CD8-positive, alpha-beta memory T cell (primary cell): ENCODE measurements around the gene AGAP1. TPM values are rescaled to one million over a fixed set of nuclear protein-coding genes. Genes with fewer than 3 reads are reported as not detected.

Experiments used
- CTCF ChIA-PET: fragments of 350-600 bp; sonication (Branson Sonifier 250); formaldehyde crosslinking; loops from one replicate; lab custom pipeline; 2021; ENCODE audit warnings: antibody characterized with exemption; lab: Charles Lee
- POLR2A ChIA-PET: fragments of 350-600 bp; sonication (Branson Sonifier 250); formaldehyde crosslinking; loops from one replicate; lab custom pipeline; 2021; ENCODE audit warnings: antibody characterized with exemption; lab: Charles Lee
- DNase-seq, 5 donors: peaks; one replicate each; pipeline versions ENCODE4 v3.0.0 to v3.0.0-alpha.2; 2020 to 2022; ENCODE audit warnings: mixed read lengths in 1 of 5
- H3K27ac ChIP-seq: one replicate; pipeline ENCODE4 v1.7.0; 2013; ENCODE audit warnings: low read depth, mild to moderate bottlenecking, low read length, moderate library complexity
- H3K27me3 ChIP-seq: 2 replicates; pipeline ENCODE4 v1.7.0; 2013; ENCODE audit warnings: low read length, mild to moderate bottlenecking; ENCODE audit not compliant: insufficient read depth, poor library complexity, severe bottlenecking
- H3K36me3 ChIP-seq: 2 replicates; pipeline ENCODE4 v1.7.0; 2013; ENCODE audit warnings: mild to moderate bottlenecking, low read length, moderate library complexity; ENCODE audit not compliant: insufficient read depth
- H3K4me1 ChIP-seq: 2 replicates; pipeline ENCODE4 v1.7.0; 2013; ENCODE audit warnings: mild to moderate bottlenecking, low read length, moderate library complexity; ENCODE audit not compliant: insufficient read depth
- H3K4me3 ChIP-seq: 2 replicates; pipeline ENCODE4 v1.7.0; 2013; ENCODE audit warnings: mild to moderate bottlenecking, low read length
- H3K9me3 ChIP-seq: 2 replicates; pipeline ENCODE4 v1.7.0; 2013; ENCODE audit warnings: mild to moderate bottlenecking, low read length
- H3K27ac Mint-ChIP-seq, 8 donors: one replicate each; pipeline ENCODE4 v1.8.0; 2020 to 2021; ENCODE audit warnings: mixed read lengths in 8 of 8, mild to moderate bottlenecking in 6 of 8, inconsistent platforms in 3 of 8, moderate library complexity in 3 of 8
- H3K27me3 Mint-ChIP-seq, 2 donors: one replicate each; pipeline ENCODE4 v1.8.0; 2020 to 2021; ENCODE audit warnings: mixed read lengths in 2 of 2, mild to moderate bottlenecking in 1 of 2, moderate library complexity in 1 of 2
- H3K36me3 Mint-ChIP-seq, 3 donors: one replicate each; pipeline ENCODE4 v1.8.0; 2020 to 2021; ENCODE audit warnings: mixed read lengths in 3 of 3, inconsistent platforms in 1 of 3, mild to moderate bottlenecking in 1 of 3
- H3K4me1 Mint-ChIP-seq, 3 donors: one replicate each; pipeline ENCODE4 v1.8.0; 2020 to 2021; ENCODE audit warnings: mixed read lengths in 3 of 3, inconsistent platforms in 1 of 3, mild to moderate bottlenecking in 1 of 3
- H3K4me3 Mint-ChIP-seq, 7 donors: one replicate each; pipeline ENCODE4 v1.8.0; 2020 to 2021; ENCODE audit warnings: mixed read lengths in 7 of 7, mild to moderate bottlenecking in 6 of 7, moderate library complexity in 4 of 7, inconsistent platforms in 2 of 7
- H3K9me3 Mint-ChIP-seq, 5 donors: one replicate each; pipeline ENCODE4 v1.8.0; 2020 to 2022; ENCODE audit warnings: mixed read lengths in 5 of 5, mild to moderate bottlenecking in 3 of 5, moderate library complexity in 2 of 5, inconsistent platforms in 1 of 5
- polyA plus RNA-seq: library from polyadenylated mRNA; unstranded; fragments of 300-500 nt; fragmentation: Illumina TruSeq; gene quantifications from one replicate; pipeline ENCODE4 v1.2.3, GENCODE V29; 2021
- total RNA-seq, 2 experiments: library from RNA; stranded (reverse); gene quantifications; one replicate each; pipeline ENCODE4 v1.2.3, GENCODE V29; 2021

Gene AGAP1
- total and polyA plus RNA-seq, 3 experiments from 2014 or later = 1.2 to 3.3 (median 2.7) TPM

GRCh38 chr2:235727174-235727573 is 233.3 kb downstream of the AGAP1 start:
- no peak for DNase-seq
- Histone ChIP-seq H3K4me3 (no peak overlapping the region), H3K9me3 (no peaks in the 10 kb centered on the region), H3K27me3 (no peaks in the 10 kb centered on the region), H3K27ac (no peak overlapping the region), H3K36me3 (no peaks in the 10 kb centered on the region), H3K4me1 (no peaks in the 10 kb centered on the region)
- Mint-ChIP-seq H3K27me3 (peaks cover 0 to under 1% of the 10 kb centered on the region in 2 donors), H3K9me3 (no peaks in the 10 kb centered on the region), H3K4me1 (peaks cover 0 to under 1% (median 0%) of the 10 kb centered on the region in 3 donors), H3K4me3 (no peak overlapping the region), H3K27ac (no peak overlapping the region), H3K36me3 (no peaks in the 10 kb centered on the region)
- CTCF ChIA-PET = no interaction called here
- POLR2A ChIA-PET = no interaction called here

- no peaks in the 10 kb centered on the region for H3K4me1 ChIP-seq
- no peaks in the 10 kb centered on the region for H3K27me3 ChIP-seq
- peaks cover 0 to 2% of the 10 kb centered on the region in 2 donors for H3K27me3 Mint-ChIP-seq
- no peaks in the 10 kb centered on the region for H3K36me3 ChIP-seq
- H3K27ac Mint-ChIP-seq = peak overlapping the region in 1 of 8 donors; percentile 51
- H3K4me3 ChIP-seq = no peak overlapping the region
- POLR2A ChIA-PET = no interaction called here
- H3K9me3 Mint-ChIP-seq = no peaks in the 10 kb centered on the region
- H3K27ac ChIP-seq = no peak overlapping the region
- no peak for DNase-seq
- no peaks in the 10 kb centered on the region for H3K36me3 Mint-ChIP-seq
- H3K4me1 Mint-ChIP-seq = no peaks in the 10 kb centered on the region
- H3K9me3 ChIP-seq = no peaks in the 10 kb centered on the region
- no peak overlapping the region for H3K4me3 Mint-ChIP-seq
- CTCF ChIA-PET = no interaction called here
These were observed 234.3 kb downstream of the AGAP1 start for GRCh38 chr2:235727891-235728799.

- H3K4me1 ChIP-seq = no peaks in the 10 kb centered on the region
- no peaks in the 10 kb centered on the region for H3K9me3 ChIP-seq
- POLR2A ChIA-PET = no interaction called here
- H3K4me3 ChIP-seq = no peak overlapping the region
- no peak overlapping the region for H3K27ac ChIP-seq
- H3K36me3 Mint-ChIP-seq = no peaks in the 10 kb centered on the region
- no peak overlapping the region for H3K4me3 Mint-ChIP-seq
- peaks cover 0 to 2% of the 10 kb centered on the region in 2 donors for H3K27me3 Mint-ChIP-seq
- no peaks in the 10 kb centered on the region for H3K27me3 ChIP-seq
- CTCF ChIA-PET = no interaction called here
- no peaks in the 10 kb centered on the region for H3K36me3 ChIP-seq
- peak overlapping the region in 1 of 8 donors; percentile 83 for H3K27ac Mint-ChIP-seq
- DNase-seq = no peak
- H3K9me3 Mint-ChIP-seq = no peaks in the 10 kb centered on the region
- no peaks in the 10 kb centered on the region for H3K4me1 Mint-ChIP-seq
These were observed 235.1 kb downstream of the AGAP1 start for GRCh38 chr2:235728800-235729556.

- POLR2A ChIA-PET = no interaction called here
- CTCF ChIA-PET = no interaction called here
- no peaks in the 10 kb centered on the region for H3K27me3 ChIP-seq
- H3K27ac ChIP-seq = no peak overlapping the region
- H3K9me3 Mint-ChIP-seq = no peaks in the 10 kb centered on the region
- H3K36me3 Mint-ChIP-seq = no peaks in the 10 kb centered on the region
- peaks cover 0 to 2% of the 10 kb centered on the region in 2 donors for H3K27me3 Mint-ChIP-seq
- no peaks in the 10 kb centered on the region for H3K9me3 ChIP-seq
- no peak overlapping the region for H3K4me3 Mint-ChIP-seq
- no peak for DNase-seq
- no peaks in the 10 kb centered on the region for H3K36me3 ChIP-seq
- H3K27ac Mint-ChIP-seq = no peak overlapping the region
- H3K4me1 ChIP-seq = no peaks in the 10 kb centered on the region
- H3K4me1 Mint-ChIP-seq = no peaks in the 10 kb centered on the region
- no peak overlapping the region for H3K4me3 ChIP-seq
These were observed 235.7 kb downstream of the AGAP1 start for GRCh38 chr2:235729557-235729947.

GRCh38 chr2:235730115-235730514 is 236.3 kb downstream of the AGAP1 start:
- Mint-ChIP-seq H3K4me3 (no peak overlapping the region), H3K4me1 (no peaks in the 10 kb centered on the region), H3K27me3 (peaks cover 0 to 3% of the 10 kb centered on the region in 2 donors), H3K9me3 (no peaks in the 10 kb centered on the region), H3K27ac (no peak overlapping the region), H3K36me3 (no peaks in the 10 kb centered on the region)
- H3K9me3 ChIP-seq = no peaks in the 10 kb centered on the region
- no peak overlapping the region for H3K27ac ChIP-seq
- no peaks in the 10 kb centered on the region for H3K27me3 ChIP-seq
- H3K4me3 ChIP-seq = no peak overlapping the region
- CTCF ChIA-PET = no interaction called here
- DNase-seq = no peak
- POLR2A ChIA-PET = no interaction called here
- no peaks in the 10 kb centered on the region for H3K4me1 ChIP-seq
- H3K36me3 ChIP-seq = no peaks in the 10 kb centered on the region

- Histone ChIP-seq H3K27me3 (no peaks in the 10 kb centered on the region), H3K36me3 (no peaks in the 10 kb centered on the region), H3K4me3 (no peak overlapping the region), H3K27ac (no peak overlapping the region), H3K4me1 (no peaks in the 10 kb centered on the region), H3K9me3 (no peaks in the 10 kb centered on the region)
- H3K27me3 Mint-ChIP-seq = peaks cover 0 to 3% of the 10 kb centered on the region in 2 donors
- H3K4me3 Mint-ChIP-seq = no peak overlapping the region
- H3K9me3 Mint-ChIP-seq = no peaks in the 10 kb centered on the region
- CTCF ChIA-PET = no interaction called here
- no peak for DNase-seq
- POLR2A ChIA-PET = no interaction called here
- H3K36me3 Mint-ChIP-seq = no peaks in the 10 kb centered on the region
- peaks cover 0 to 13% (median 5%) of the 10 kb centered on the region in 3 donors for H3K4me1 Mint-ChIP-seq
- H3K27ac Mint-ChIP-seq = peak overlapping the region in 1 of 8 donors; percentile 58
These were observed 239.9 kb downstream of the AGAP1 start for GRCh38 chr2:235733761-235734160.

- no peaks in the 10 kb centered on the region for H3K36me3 Mint-ChIP-seq
- ChIA-PET POLR2A (no interaction called here), CTCF (no interaction called here)
- Histone ChIP-seq H3K27me3 (no peaks in the 10 kb centered on the region), H3K4me3 (no peak overlapping the region), H3K36me3 (no peaks in the 10 kb centered on the region), H3K9me3 (no peaks in the 10 kb centered on the region), H3K27ac (no peak overlapping the region), H3K4me1 (no peaks in the 10 kb centered on the region)
- H3K4me1 Mint-ChIP-seq = peaks cover 0 to 13% (median 5%) of the 10 kb centered on the region in 3 donors
- peaks cover 0 to 3% of the 10 kb centered on the region in 2 donors for H3K27me3 Mint-ChIP-seq
- no peak overlapping the region for H3K4me3 Mint-ChIP-seq
- DNase-seq = no peak
- no peak overlapping the region for H3K27ac Mint-ChIP-seq
- H3K9me3 Mint-ChIP-seq = no peaks in the 10 kb centered on the region
These were observed 240.3 kb downstream of the AGAP1 start for GRCh38 chr2:235734168-235734567.

- CTCF ChIA-PET = no interaction called here
- H3K4me3 ChIP-seq = no peak overlapping the region
- H3K9me3 ChIP-seq = no peaks in the 10 kb centered on the region
- Mint-ChIP-seq H3K36me3 (no peaks in the 10 kb centered on the region), H3K4me1 (peaks cover 0 to 13% (median 5%) of the 10 kb centered on the region in 3 donors), H3K27me3 (peaks cover 0 to 3% of the 10 kb centered on the region in 2 donors), H3K4me3 (no peak overlapping the region), H3K9me3 (no peaks in the 10 kb centered on the region), H3K27ac (peak overlapping the region in 1 of 8 donors; percentile 63)
- H3K27ac ChIP-seq = no peak overlapping the region
- H3K4me1 ChIP-seq = no peaks in the 10 kb centered on the region
- no peaks in the 10 kb centered on the region for H3K27me3 ChIP-seq
- POLR2A ChIA-PET = no interaction called here
- no peaks in the 10 kb centered on the region for H3K36me3 ChIP-seq
- no peak for DNase-seq
These were observed 240.9 kb downstream of the AGAP1 start for GRCh38 chr2:235734688-235735231.
